IMR-90 (cell line): ENCODE results near the gene MNAT1. TPM values are rescaled to one million over a fixed set of nuclear protein-coding genes. Genes with fewer than 3 reads are reported as not detected.
A peak's percentile ranks its signal among the peaks of the same experiment; 100 is the strongest.

Experiments used
- ATAC-seq: fragments of 200-7000 bp; cut with Tn5 transposase; 2 replicates; pipeline ENCODE4 v1.9.1; 2020; ENCODE audit warnings: low read depth, mild to moderate bottlenecking, moderate library complexity
- BruUV-seq: library from RNA; stranded (reverse); fragments of 400-500 nt; replicated peaks from 2 replicates; lab custom pipeline; 2021; lab: Mats Ljungman, UMichigan
- CTCF ChIA-PET: fragments of 300-600 bp; formaldehyde crosslinking; extraction: SDS; loops from one replicate; lab custom pipeline; 2021; ENCODE audit warnings: antibody characterized with exemption; lab: Yijun Ruan, JAX
- POLR2A ChIA-PET: fragments of 300-600 bp; sonication (Branson Sonifier 250); formaldehyde crosslinking; loops from one replicate; lab custom pipeline; 2022; ENCODE audit warnings: antibody characterized with exemption; ENCODE audit not compliant: unreplicated experiment; lab: Charles Lee
- DNase-seq: peaks from one replicate; pipeline ENCODE4 v3.0.0; 2013
- H2AFZ ChIP-seq: replicated peaks from 2 replicates; pipeline ENCODE3; 2013; ENCODE audit warnings: low read length, mild to moderate bottlenecking; ENCODE audit not compliant: poor library complexity
- H2AK5ac ChIP-seq: 2 replicates; pipeline ENCODE4 v1.6.1; 2013; ENCODE audit warnings: low read depth, low read length, inconsistent platforms
- H2AK9ac ChIP-seq: replicated peaks from 2 replicates; pipeline ENCODE3; 2013; ENCODE audit warnings: mild to moderate bottlenecking, low read depth, low read length, moderate library complexity; ENCODE audit not compliant: poor library complexity
- H2BK120ac ChIP-seq: 2 replicates; pipeline ENCODE4 v1.6.1; 2013; ENCODE audit warnings: low read depth, low read length, inconsistent platforms
- H2BK15ac ChIP-seq: 3 replicates; pipeline ENCODE4 v1.6.1; 2013; ENCODE audit warnings: low read depth, low read length, inconsistent platforms
- H2BK20ac ChIP-seq: 2 replicates; pipeline ENCODE4 v1.6.1; 2013; ENCODE audit warnings: low read depth, mild to moderate bottlenecking, inconsistent platforms, low read length, moderate library complexity
- H2BK5ac ChIP-seq: 2 replicates; pipeline ENCODE4 v1.6.1; 2013; ENCODE audit warnings: mild to moderate bottlenecking, low read depth, low read length, inconsistent platforms; ENCODE audit not compliant: poor library complexity, severe bottlenecking
- H3K14ac ChIP-seq: replicated peaks from 2 replicates; pipeline ENCODE4 v1.6.1; 2013; ENCODE audit warnings: low read depth, low read length, inconsistent platforms
- H3K18ac ChIP-seq: 2 replicates; pipeline ENCODE4 v1.6.1; 2013; ENCODE audit warnings: low read depth, low read length, control low read depth
- H3K23ac ChIP-seq: 2 replicates; pipeline ENCODE4 v1.6.1; 2013; ENCODE audit warnings: low read depth, low read length, inconsistent platforms
- H3K27ac ChIP-seq: 2 replicates; pipeline ENCODE4 v1.5.1; 2013; ENCODE audit warnings: mild to moderate bottlenecking, control low read depth, low read length; ENCODE audit not compliant: insufficient read depth
- H3K27me3 ChIP-seq: 2 replicates; pipeline ENCODE4 v1.6.1; 2013; ENCODE audit warnings: low read length; ENCODE audit not compliant: control insufficient read depth, insufficient read depth
- H3K36me3 ChIP-seq: 2 replicates; pipeline ENCODE4 v1.6.1; 2013; ENCODE audit warnings: low read length, mixed read lengths; ENCODE audit not compliant: control insufficient read depth, insufficient read depth
- H3K4ac ChIP-seq: 2 replicates; pipeline ENCODE4 v1.6.1; 2013; ENCODE audit warnings: low read depth, low read length, inconsistent platforms
- H3K4me1 ChIP-seq: 2 replicates; pipeline ENCODE4 v1.6.1; 2013; ENCODE audit warnings: low read length, mixed read lengths; ENCODE audit not compliant: control insufficient read depth, insufficient read depth
- H3K4me2 ChIP-seq: 2 replicates; pipeline ENCODE4 v1.6.1; 2013; ENCODE audit warnings: low read depth, mild to moderate bottlenecking, control low read depth, low read length, moderate library complexity
- H3K4me3 ChIP-seq: 2 replicates; pipeline ENCODE4 v1.5.1; 2013; ENCODE audit warnings: low read depth, mild to moderate bottlenecking, control low read depth, low read length, moderate library complexity; ENCODE audit not compliant: insufficient read depth
- H3K56ac ChIP-seq: 2 replicates; pipeline ENCODE4 v1.6.1; 2013; ENCODE audit warnings: low read length, inconsistent platforms; ENCODE audit not compliant: insufficient read depth; ENCODE audit errors: extremely low read depth
- H3K79me1 ChIP-seq, 2 experiments: 2 replicates each; pipeline ENCODE4 v1.6.1; 2013; ENCODE audit warnings: low read length in 2 of 2, inconsistent platforms in 1 of 2, low read depth in 1 of 2
- H3K9ac ChIP-seq: 2 replicates; pipeline ENCODE4 v1.6.1; 2013; ENCODE audit warnings: low read depth, low read length, control low read depth
- H3K9me1 ChIP-seq: 2 replicates; pipeline ENCODE4 v1.6.1; 2013; ENCODE audit warnings: low read length, inconsistent platforms; ENCODE audit not compliant: insufficient read depth
- H3K9me3 ChIP-seq: 2 replicates; pipeline ENCODE4 v1.6.1; 2013; ENCODE audit warnings: low read length; ENCODE audit not compliant: control insufficient read depth, insufficient read depth
- H4K20me1 ChIP-seq: 2 replicates; pipeline ENCODE4 v1.6.1; 2013; ENCODE audit warnings: low read length, inconsistent platforms; ENCODE audit not compliant: insufficient read depth
- H4K5ac ChIP-seq: 2 replicates; pipeline ENCODE4 v1.6.1; 2013; ENCODE audit warnings: mild to moderate bottlenecking, low read depth, low read length, control low read depth
- H4K8ac ChIP-seq, 2 experiments: 2 replicates each; pipeline ENCODE4 v1.6.1; 2013; ENCODE audit warnings: low read depth in 2 of 2, low read length in 2 of 2, control low read depth in 1 of 2, inconsistent platforms in 1 of 2
- H4K91ac ChIP-seq: 2 replicates; pipeline ENCODE4 v1.6.1; 2013; ENCODE audit warnings: low read depth, low read length, inconsistent platforms; ENCODE audit not compliant: insufficient read depth
- BHLHE40 ChIP-seq: fragments of 150-350 bp; IDR thresholded peaks from 2 replicates; pipeline ENCODE4 v1.6.1; 2016; ENCODE audit warnings: mild to moderate bottlenecking, low read depth, low read length
- CEBPB ChIP-seq: IDR thresholded peaks from 2 replicates; pipeline ENCODE4 v1.6.1; 2012; ENCODE audit warnings: low read depth, low read length, improper control_type of control experiment
- CHD1 ChIP-seq: IDR thresholded peaks from 2 replicates; pipeline ENCODE4 v1.6.1; 2012; ENCODE audit warnings: low read depth, low read length, improper control_type of control experiment
- ELK1 ChIP-seq: fragments of 150-350 bp; IDR thresholded peaks from 2 replicates; pipeline ENCODE4 v1.6.1; 2016; ENCODE audit warnings: low read depth, mild to moderate bottlenecking, low read length, moderate library complexity, borderline replicate concordance
- FOS ChIP-seq: fragments of 150-350 bp; IDR thresholded peaks from 2 replicates; pipeline ENCODE4 v1.6.1; 2016; ENCODE audit warnings: low read depth, low read length
- dilution Hi-C: fragments of 300-500 bp; cut with HindIII; formaldehyde crosslinking; loops from one replicate; pipeline ENCODE4 v1.14.3; 2018; ENCODE audit warnings: low sequenced_read_pairs; ENCODE audit not compliant: unreplicated experiment
- in situ Hi-C: fragments of 300-500 bp; cut with MboI; formaldehyde crosslinking; loops from 3 replicates; pipeline ENCODE4 v1.14.3; 2019; ENCODE audit warnings: low sequenced_read_pairs, inconsistent platforms, mixed read lengths
- intact Hi-C: fragments of 100-400 bp; cut with micrococcal nuclease; formaldehyde crosslinking; loops from 2 replicates; pipeline ENCODE4 v1.10.0; 2022
- polyA plus RNA-seq, 3 experiments: library from polyadenylated mRNA; depleted of rRNA; stranded (reverse); fragments of >200 nt; gene quantifications; 2 replicates each; pipeline ENCODE4 v1.2.3, GENCODE V29; 2012; ENCODE audit warnings: low replicate concordance in 1 of 3
- total RNA-seq: library from RNA; depleted of rRNA; stranded (reverse); fragments of >200 nt; gene quantifications from 2 replicates; pipeline ENCODE4 v1.2.3, GENCODE V29; 2012

MNAT1 gene
- total and polyA plus RNA-seq, 2 of the 4 experiments (the other 2 are of a cell fraction): 48.2 to 53.0 TPM

- H3K14ac ChIP-seq: no peak overlapping the region
- ATAC-seq (peak; percentile 93), DNase-seq (peak; percentile 92)
- H3K4me3 ChIP-seq: no peak overlapping the region
- no peak overlapping the region for H4K5ac ChIP-seq
- H3K23ac ChIP-seq: no peak overlapping the region
- no peak overlapping the region for H3K4ac ChIP-seq
- H3K4me2 ChIP-seq: peak overlapping the region; percentile 53
- no peak overlapping the region for H2AK5ac ChIP-seq
- peak overlapping the region; percentile 27; the same call in 1 of the 2 replicates for H3K27ac ChIP-seq
- peak overlapping the region; percentile 92 for H2BK5ac ChIP-seq
- 0 out of 2 replicates have a peak overlapping the region, but pooled peaks have one; percentile 5 for H2BK120ac ChIP-seq
- TF ChIP-seq BHLHE40: no peak
- TF ChIP-seq ELK1: no peak
- TF ChIP-seq CHD1: no peak
- TF ChIP-seq CEBPB: peak; percentile 61
- peak; percentile 75 for TF ChIP-seq FOS
- H3K79me1 ChIP-seq: peaks cover 4 to 24% of the 10 kb centered on the region in 2 experiments; a peak in 3 of 4 replicates
- H2AK9ac ChIP-seq: no peak overlapping the region
- no TSS peak for BruUV-seq
- no peak overlapping the region for H3K18ac ChIP-seq
- H3K56ac ChIP-seq: no peak overlapping the region
- H2BK15ac ChIP-seq: no peak overlapping the region
- intact Hi-C loops (no loop called here), in situ Hi-C loops (no loop called here), dilution Hi-C loops (no loop called here)
- H3K36me3 ChIP-seq: no peaks in the 10 kb centered on the region
- H4K91ac ChIP-seq: no peak overlapping the region
- no peaks in the 10 kb centered on the region for H3K27me3 ChIP-seq
- POLR2A ChIA-PET: interaction anchor here (0.6 kb wide), 1 partner anchor 319 kb away, joined by 11 read pairs; no protein-coding TSS in a partner anchor
- H4K8ac ChIP-seq: peak overlapping the region in 1 of 2 experiments; percentile 4; a peak in 1 of 4 replicates
- H3K4me1 ChIP-seq: peaks cover 10% of the 10 kb centered on the region
- no peaks in the 10 kb centered on the region for H3K9me3 ChIP-seq
- H4K20me1 ChIP-seq: no peaks in the 10 kb centered on the region; the same call in 1 of the 2 replicates
- no peaks in the 10 kb centered on the region for H3K9me1 ChIP-seq
- H2BK20ac ChIP-seq: no peak overlapping the region; the same call in 1 of the 2 replicates
- CTCF ChIA-PET: interaction anchor here (0.6 to 0.9 kb wide), 2 partner anchors 203 to 243 kb away, joined by 3 read pairs; no protein-coding TSS in a partner anchor
- no peak overlapping the region for H3K9ac ChIP-seq
- no peak overlapping the region for H2AFZ ChIP-seq
Measured at GRCh38 chr14:60965402-60965801, 230.8 kb downstream of the MNAT1 start.
